HG03378 (cell line): ENCODE measurements around the gene NFYA.
"Not testable (repeated sequence)": the region's sequence is repeated elsewhere in the genome, so short reads cannot be mapped to it uniquely, and the experiment has no call there.

Experiments
- ATAC-seq: cut with Tn5 transposase; IDR thresholded peaks from one replicate; pipeline ENCODE4 v1.9.1; 2021; ENCODE audit warnings: mild to moderate bottlenecking, moderate library complexity; ENCODE audit not compliant: unreplicated experiment

NFYA gene

GRCh38 chr6:41100871-41101287 lies 28.1 kb downstream of the NFYA start:
- no peak for ATAC-seq

- ATAC-seq, result no peak
Measured at GRCh38 chr6:41103847-41104246, 31.1 kb downstream of the NFYA start.

GRCh38 chr6:41111017-41111416 lies 38.2 kb downstream of the NFYA start:
- no peak for ATAC-seq

DNA sequence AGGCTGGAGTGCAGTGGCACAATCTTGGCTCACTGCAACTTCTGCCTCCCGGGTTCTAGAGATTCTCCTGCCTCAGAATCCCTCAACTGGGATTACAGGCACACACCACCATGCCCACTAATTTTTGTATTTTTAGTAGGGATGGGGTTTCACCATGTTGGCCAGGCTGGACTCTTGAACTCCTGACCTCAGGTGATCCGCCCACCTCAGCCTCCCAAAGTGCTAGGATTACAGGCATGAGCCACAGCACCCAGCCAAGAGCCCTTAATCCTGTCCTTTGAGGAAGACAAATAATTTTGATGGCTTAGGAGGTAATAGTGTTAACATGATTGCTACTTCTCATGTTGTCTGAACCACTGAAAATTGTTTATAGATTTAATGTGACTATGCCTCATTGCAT lies 42.3 kb downstream of the NFYA start:
- not testable (repeated sequence) for ATAC-seq

GRCh38 chr6:41119508-41119907 lies 46.7 kb downstream of the NFYA start:
- no peak for ATAC-seq

GRCh38 chr6:41120058-41120457 lies 47.3 kb downstream of the NFYA start:
- no peak for ATAC-seq

DNA sequence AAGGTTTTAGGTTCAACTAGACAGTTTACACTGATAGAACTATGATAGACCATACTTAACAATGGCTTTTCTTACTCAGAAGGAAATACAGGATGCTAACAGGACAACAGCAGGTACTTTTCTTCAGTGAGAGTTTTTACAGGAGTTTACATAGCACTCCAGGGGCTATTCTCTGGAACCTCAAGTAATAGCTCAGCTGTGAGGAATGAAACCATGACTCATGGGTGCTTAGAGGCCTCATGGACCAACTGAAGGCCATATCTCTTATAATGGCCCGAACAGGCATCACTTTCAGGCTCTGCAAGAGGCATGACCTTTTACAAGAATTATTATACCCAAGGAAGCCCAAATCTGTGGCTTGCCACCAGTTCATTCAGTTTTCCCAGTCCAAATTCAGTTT lies 49.6 kb downstream of the NFYA start:
- ATAC-seq, result no peak

GRCh38 chr6:41122918-41123317 lies 50.1 kb downstream of the NFYA start:
- no peak for ATAC-seq

DNA sequence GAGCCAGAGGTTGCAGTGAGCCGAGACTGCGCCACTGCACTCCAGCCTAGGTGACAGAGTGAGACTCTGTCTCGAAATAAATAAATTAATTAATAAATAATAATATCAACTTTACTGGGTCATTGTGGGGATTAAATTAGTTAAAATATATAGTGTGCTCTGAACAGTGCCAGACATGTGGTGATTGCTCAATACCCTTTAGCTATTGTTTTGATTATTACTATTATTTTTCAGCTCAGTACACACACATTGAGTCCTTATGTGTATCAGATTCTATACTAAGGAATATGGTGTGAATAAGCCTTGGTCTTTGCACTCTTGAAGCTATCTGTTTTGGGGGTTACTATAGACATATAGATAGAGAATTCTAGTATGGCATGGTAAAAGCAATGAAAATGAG lies 52.5 kb downstream of the NFYA start:
- ATAC-seq, result no peak

DNA sequence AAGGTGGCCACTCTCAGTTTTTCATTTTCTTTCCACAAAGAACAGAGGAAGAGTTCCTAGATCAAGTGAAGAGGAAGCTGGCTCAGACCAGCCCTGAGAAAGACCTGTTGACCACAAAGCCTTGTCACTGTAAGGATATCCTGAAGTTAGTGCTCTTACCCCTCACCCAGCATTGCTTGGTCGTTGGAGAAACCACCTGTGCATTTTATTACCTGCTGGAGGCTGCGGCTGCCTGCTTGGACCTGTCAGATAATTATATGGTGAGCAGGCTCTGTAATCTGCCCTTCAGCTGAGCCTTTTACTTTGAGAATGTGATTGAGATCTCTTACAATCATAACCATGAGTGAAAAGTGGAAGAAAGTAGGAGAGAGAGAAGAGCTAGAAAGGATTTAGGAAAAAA lies 59.5 kb downstream of the NFYA start:
- ATAC-seq, result no peak

- ATAC-seq, result no peak
Measured at GRCh38 chr6:41135062-41135832, 62.5 kb downstream of the NFYA start.

- no peak for ATAC-seq
Measured at GRCh38 chr6:41136911-41137310, 64.1 kb downstream of the NFYA start.

DNA sequence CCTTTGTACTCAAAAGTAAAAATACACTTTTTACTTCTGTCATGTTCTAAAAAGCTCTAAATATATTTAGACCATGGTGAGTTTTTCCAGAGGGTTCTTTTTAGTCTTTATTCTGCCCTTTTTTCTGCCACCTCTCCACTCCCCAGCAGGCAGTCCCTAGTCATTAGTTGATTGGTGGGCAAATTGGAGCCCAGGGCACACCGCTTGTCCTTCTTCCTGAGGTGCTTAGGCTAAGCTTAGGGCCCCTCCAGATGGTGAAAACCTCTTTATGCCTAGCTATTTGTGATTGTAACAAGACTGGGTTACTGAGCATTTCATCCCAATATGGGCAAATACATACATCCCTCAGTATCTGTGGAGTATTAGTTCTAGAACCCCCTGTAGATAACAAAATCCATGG lies 75.1 kb downstream of the NFYA start:
- no peak for ATAC-seq
